GM23338 (cell line): Measurements from ENCODE around the gene ZNF76. TPM values are rescaled to one million over a fixed set of nuclear protein-coding genes. Genes with fewer than 3 reads are reported as not detected.

Experiments used
- ATAC-seq: fragments of 200-7000 bp; cut with Tn5 transposase; 3 replicates; pipeline ENCODE4 v1.9.1; 2020
- DNase-seq: peaks from one replicate; pipeline ENCODE4 v3.0.0-alpha.2; 2015; ENCODE audit warnings: low spot score
- H2AFZ ChIP-seq: fragments of 200-600 bp; sonication (generic); 2 replicates; pipeline ENCODE4 v1.8.0; 2016; ENCODE audit warnings: antibody characterized with exemption, mild to moderate bottlenecking, moderate library complexity
- H3F3A ChIP-seq: fragments of 200-600 bp; sonication (generic); replicated peaks from 2 replicates; pipeline ENCODE4 v1.8.0; 2017; ENCODE audit warnings: antibody characterized with exemption, mixed run types, low read depth
- H3K27ac ChIP-seq: fragments of 200-600 bp; sonication (generic); 2 replicates; pipeline ENCODE4 v1.6.1; 2016; ENCODE audit warnings: low read depth
- H3K27me3 ChIP-seq: fragments of 200-600 bp; sonication (generic); 2 replicates; pipeline ENCODE4 v1.8.0; 2016; ENCODE audit warnings: mild to moderate bottlenecking, mixed run types, moderate library complexity; ENCODE audit not compliant: insufficient read depth
- H3K36me3 ChIP-seq: fragments of 200-600 bp; sonication (generic); 2 replicates; pipeline ENCODE4 v1.8.0; 2016; ENCODE audit warnings: mild to moderate bottlenecking; ENCODE audit not compliant: insufficient read depth
- H3K4me1 ChIP-seq: fragments of 200-600 bp; sonication (generic); 2 replicates; pipeline ENCODE4 v1.8.0; 2016; ENCODE audit warnings: mild to moderate bottlenecking, moderate library complexity; ENCODE audit not compliant: insufficient read depth
- H3K4me2 ChIP-seq: fragments of 200-600 bp; sonication (generic); 2 replicates; pipeline ENCODE4 v1.7.1; 2017; ENCODE audit warnings: mixed run types
- H3K4me3 ChIP-seq: fragments of 200-600 bp; sonication (generic); 2 replicates; pipeline ENCODE4 v1.6.1; 2016; ENCODE audit warnings: mixed run types
- H3K79me2 ChIP-seq: fragments of 200-600 bp; sonication (generic); replicated peaks from 2 replicates; pipeline ENCODE4 v1.8.0; 2017; ENCODE audit warnings: mild to moderate bottlenecking; ENCODE audit not compliant: insufficient read depth
- H3K9me2 ChIP-seq: fragments of 200-600 bp; sonication (generic); 2 replicates; pipeline ENCODE4 v1.8.0; 2017; ENCODE audit not compliant: insufficient read depth
- H4K20me1 ChIP-seq: fragments of 200-600 bp; sonication (generic); replicated peaks from 2 replicates; pipeline ENCODE4 v1.8.0; 2017; ENCODE audit warnings: mild to moderate bottlenecking; ENCODE audit not compliant: insufficient read depth
- H3K27ac Mint-ChIP-seq: 2 replicates; pipeline ENCODE4 v1.8.0; 2020; ENCODE audit warnings: inconsistent platforms, mild to moderate bottlenecking, moderate library complexity, mixed read lengths
- H3K27me3 Mint-ChIP-seq: 3 replicates; pipeline ENCODE4 v1.8.0; 2022; ENCODE audit warnings: low read depth, mild to moderate bottlenecking, moderate library complexity, mixed read lengths, inconsistent platforms; ENCODE audit not compliant: insufficient read depth, poor library complexity
- H3K36me3 Mint-ChIP-seq: 3 replicates; pipeline ENCODE4 v1.8.0; 2021; ENCODE audit warnings: low read depth, mild to moderate bottlenecking, inconsistent platforms, moderate library complexity, mixed read lengths
- H3K4me1 Mint-ChIP-seq: 3 replicates; pipeline ENCODE4 v1.8.0; 2020; ENCODE audit warnings: mild to moderate bottlenecking, inconsistent platforms, mixed read lengths
- H3K4me3 Mint-ChIP-seq: 3 replicates; pipeline ENCODE4 v1.8.0; 2021; ENCODE audit warnings: moderate library complexity, mild to moderate bottlenecking, inconsistent platforms, mixed read lengths
- H3K9me3 Mint-ChIP-seq: 3 replicates; pipeline ENCODE4 v1.8.0; 2020; ENCODE audit warnings: moderate library complexity, mild to moderate bottlenecking, inconsistent platforms, mixed read lengths
- CREB1 ChIP-seq: fragments of 250-450 bp; sonication (Bioruptor Pico); IDR thresholded peaks from 2 replicates; pipeline ENCODE4 v1.5.0; 2020; ENCODE audit warnings: low read depth, mild to moderate bottlenecking, moderate library complexity
- EZH2 ChIP-seq: fragments of 200-600 bp; sonication (generic); IDR thresholded peaks from one replicate; pipeline ENCODE4 v1.8.0; 2017; ENCODE audit warnings: antibody characterized with exemption, mild to moderate bottlenecking, low read depth; ENCODE audit not compliant: unreplicated experiment
- EZH2phosphoT487 ChIP-seq: fragments of 200-600 bp; sonication (generic); IDR thresholded peaks from one replicate; pipeline ENCODE4 v1.8.1; 2018; ENCODE audit warnings: antibody characterized with exemption; ENCODE audit not compliant: unreplicated experiment
- JUNB ChIP-seq: IDR thresholded peaks from one replicate; pipeline ENCODE4 v1.6.1; 2016; ENCODE audit warnings: antibody characterized with exemption; ENCODE audit not compliant: unreplicated experiment
- NANOG ChIP-seq: IDR thresholded peaks from 2 replicates; pipeline ENCODE4 v1.6.1; 2016; ENCODE audit warnings: antibody characterized with exemption, borderline replicate concordance
- POLR2AphosphoS5 ChIP-seq: IDR thresholded peaks from 2 replicates; pipeline ENCODE4 v1.6.1; 2016; ENCODE audit warnings: antibody characterized with exemption, low read depth
- STAT1 ChIP-seq: IDR thresholded peaks from one replicate; pipeline ENCODE4 v1.6.1; 2016; ENCODE audit warnings: antibody characterized with exemption; ENCODE audit not compliant: unreplicated experiment
- ZNF114 ChIP-seq: fragments of 250-450 bp; sonication (Bioruptor Pico); IDR thresholded peaks from 2 replicates; pipeline ENCODE4 v1.5.0; 2020; ENCODE audit warnings: mild to moderate bottlenecking, moderate library complexity
- ZNF331 ChIP-seq: fragments of 250-450 bp; sonication (Bioruptor Pico); IDR thresholded peaks from 2 replicates; pipeline ENCODE4 v1.5.0; 2020; ENCODE audit warnings: low read depth, mild to moderate bottlenecking, moderate library complexity
- polyA plus RNA-seq: library from polyadenylated mRNA; unstranded; fragments of >200 nt; fragmentation: Nextera tagmentation; extraction: Ambion mirVana; gene quantifications from 2 replicates; pipeline ENCODE4 v1.2.1, GENCODE V29; 2016
- total RNA-seq: library from RNA; depleted of rRNA; stranded (reverse); fragments of >200 nt; shearing (Covaris generic); gene quantifications from 2 replicates; pipeline ENCODE4 v1.2.3, GENCODE V29; 2014
- TF ChIP-seq, protein P1 (sequence below): fragments of 250-450 bp; sonication (Bioruptor Pico); IDR thresholded peaks from 2 replicates; pipeline ENCODE4 v1.5.0; 2020; ENCODE audit warnings: mild to moderate bottlenecking, moderate library complexity
- TF ChIP-seq, protein P2 (sequence below): IDR thresholded peaks from 2 replicates; pipeline ENCODE4 v1.6.1; 2016; ENCODE audit warnings: antibody characterized with exemption
- TF ChIP-seq, protein P3 (sequence below): IDR thresholded peaks from one replicate; pipeline ENCODE4 v1.6.1; 2018; ENCODE audit warnings: antibody characterized with exemption; ENCODE audit not compliant: unreplicated experiment
- TF ChIP-seq, protein P4 (sequence below), 2 experiments: fragments of 200-600 bp in 1 of 2; sonication (generic) in 1 of 2; conservative IDR thresholded peaks; 2 replicates each; pipeline versions ENCODE4 v1.5.1 to v1.6.1; 2016 to 2017; ENCODE audit warnings: antibody characterized with exemption in 2 of 2, low read depth in 2 of 2, mild to moderate bottlenecking in 2 of 2, moderate library complexity in 1 of 2

ZNF76 gene
- total and polyA plus RNA-seq, 2 experiments from 2014 or later = 12.5 to 18.8 TPM

DNA sequence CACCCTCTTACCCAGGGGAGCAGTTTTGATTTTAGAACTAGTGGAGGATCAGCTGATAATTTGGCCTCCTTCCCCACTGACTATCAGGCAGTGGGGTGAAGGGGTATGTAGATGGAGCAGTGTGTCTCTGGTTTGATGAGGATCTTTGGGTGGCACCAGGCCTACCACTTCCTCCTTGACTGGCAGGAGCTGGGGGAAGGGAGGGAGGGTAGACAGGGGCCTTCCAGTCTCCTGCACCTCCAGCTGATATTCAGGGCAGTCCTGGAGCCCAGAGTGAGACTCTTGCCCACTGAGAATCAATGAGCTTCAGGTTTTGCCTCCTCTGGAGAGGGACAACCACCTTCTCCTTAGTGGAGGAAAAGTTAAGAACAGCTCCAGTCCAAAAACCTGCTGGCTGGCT is 41.3 kb downstream of the ZNF76 start:
- no peaks in the 10 kb centered on the region for H3K27me3 ChIP-seq
- no peak overlapping the region for H3K4me3 ChIP-seq
- H3F3A ChIP-seq = no peaks in the 10 kb centered on the region
- no peaks in the 10 kb centered on the region for H4K20me1 ChIP-seq
- ATAC-seq = no peak
- peaks cover 30% of the 10 kb centered on the region for H3K4me1 ChIP-seq
- no peaks in the 10 kb centered on the region for H3K36me3 ChIP-seq
- Mint-ChIP-seq H3K27me3 (peaks cover 7% of the 10 kb centered on the region), H3K27ac (no peak overlapping the region), H3K4me3 (no peak overlapping the region), H3K9me3 (no peaks in the 10 kb centered on the region), H3K36me3 (peaks cover 3% of the 10 kb centered on the region; the same call in 1 of the 3 replicates), H3K4me1 (peaks cover 34% of the 10 kb centered on the region)
- H3K9me2 ChIP-seq = no peaks in the 10 kb centered on the region
- no peak overlapping the region for H3K4me2 ChIP-seq
- H2AFZ ChIP-seq = no peak overlapping the region
- H3K27ac ChIP-seq = no peak overlapping the region
- TF ChIP-seq, protein P1, sequence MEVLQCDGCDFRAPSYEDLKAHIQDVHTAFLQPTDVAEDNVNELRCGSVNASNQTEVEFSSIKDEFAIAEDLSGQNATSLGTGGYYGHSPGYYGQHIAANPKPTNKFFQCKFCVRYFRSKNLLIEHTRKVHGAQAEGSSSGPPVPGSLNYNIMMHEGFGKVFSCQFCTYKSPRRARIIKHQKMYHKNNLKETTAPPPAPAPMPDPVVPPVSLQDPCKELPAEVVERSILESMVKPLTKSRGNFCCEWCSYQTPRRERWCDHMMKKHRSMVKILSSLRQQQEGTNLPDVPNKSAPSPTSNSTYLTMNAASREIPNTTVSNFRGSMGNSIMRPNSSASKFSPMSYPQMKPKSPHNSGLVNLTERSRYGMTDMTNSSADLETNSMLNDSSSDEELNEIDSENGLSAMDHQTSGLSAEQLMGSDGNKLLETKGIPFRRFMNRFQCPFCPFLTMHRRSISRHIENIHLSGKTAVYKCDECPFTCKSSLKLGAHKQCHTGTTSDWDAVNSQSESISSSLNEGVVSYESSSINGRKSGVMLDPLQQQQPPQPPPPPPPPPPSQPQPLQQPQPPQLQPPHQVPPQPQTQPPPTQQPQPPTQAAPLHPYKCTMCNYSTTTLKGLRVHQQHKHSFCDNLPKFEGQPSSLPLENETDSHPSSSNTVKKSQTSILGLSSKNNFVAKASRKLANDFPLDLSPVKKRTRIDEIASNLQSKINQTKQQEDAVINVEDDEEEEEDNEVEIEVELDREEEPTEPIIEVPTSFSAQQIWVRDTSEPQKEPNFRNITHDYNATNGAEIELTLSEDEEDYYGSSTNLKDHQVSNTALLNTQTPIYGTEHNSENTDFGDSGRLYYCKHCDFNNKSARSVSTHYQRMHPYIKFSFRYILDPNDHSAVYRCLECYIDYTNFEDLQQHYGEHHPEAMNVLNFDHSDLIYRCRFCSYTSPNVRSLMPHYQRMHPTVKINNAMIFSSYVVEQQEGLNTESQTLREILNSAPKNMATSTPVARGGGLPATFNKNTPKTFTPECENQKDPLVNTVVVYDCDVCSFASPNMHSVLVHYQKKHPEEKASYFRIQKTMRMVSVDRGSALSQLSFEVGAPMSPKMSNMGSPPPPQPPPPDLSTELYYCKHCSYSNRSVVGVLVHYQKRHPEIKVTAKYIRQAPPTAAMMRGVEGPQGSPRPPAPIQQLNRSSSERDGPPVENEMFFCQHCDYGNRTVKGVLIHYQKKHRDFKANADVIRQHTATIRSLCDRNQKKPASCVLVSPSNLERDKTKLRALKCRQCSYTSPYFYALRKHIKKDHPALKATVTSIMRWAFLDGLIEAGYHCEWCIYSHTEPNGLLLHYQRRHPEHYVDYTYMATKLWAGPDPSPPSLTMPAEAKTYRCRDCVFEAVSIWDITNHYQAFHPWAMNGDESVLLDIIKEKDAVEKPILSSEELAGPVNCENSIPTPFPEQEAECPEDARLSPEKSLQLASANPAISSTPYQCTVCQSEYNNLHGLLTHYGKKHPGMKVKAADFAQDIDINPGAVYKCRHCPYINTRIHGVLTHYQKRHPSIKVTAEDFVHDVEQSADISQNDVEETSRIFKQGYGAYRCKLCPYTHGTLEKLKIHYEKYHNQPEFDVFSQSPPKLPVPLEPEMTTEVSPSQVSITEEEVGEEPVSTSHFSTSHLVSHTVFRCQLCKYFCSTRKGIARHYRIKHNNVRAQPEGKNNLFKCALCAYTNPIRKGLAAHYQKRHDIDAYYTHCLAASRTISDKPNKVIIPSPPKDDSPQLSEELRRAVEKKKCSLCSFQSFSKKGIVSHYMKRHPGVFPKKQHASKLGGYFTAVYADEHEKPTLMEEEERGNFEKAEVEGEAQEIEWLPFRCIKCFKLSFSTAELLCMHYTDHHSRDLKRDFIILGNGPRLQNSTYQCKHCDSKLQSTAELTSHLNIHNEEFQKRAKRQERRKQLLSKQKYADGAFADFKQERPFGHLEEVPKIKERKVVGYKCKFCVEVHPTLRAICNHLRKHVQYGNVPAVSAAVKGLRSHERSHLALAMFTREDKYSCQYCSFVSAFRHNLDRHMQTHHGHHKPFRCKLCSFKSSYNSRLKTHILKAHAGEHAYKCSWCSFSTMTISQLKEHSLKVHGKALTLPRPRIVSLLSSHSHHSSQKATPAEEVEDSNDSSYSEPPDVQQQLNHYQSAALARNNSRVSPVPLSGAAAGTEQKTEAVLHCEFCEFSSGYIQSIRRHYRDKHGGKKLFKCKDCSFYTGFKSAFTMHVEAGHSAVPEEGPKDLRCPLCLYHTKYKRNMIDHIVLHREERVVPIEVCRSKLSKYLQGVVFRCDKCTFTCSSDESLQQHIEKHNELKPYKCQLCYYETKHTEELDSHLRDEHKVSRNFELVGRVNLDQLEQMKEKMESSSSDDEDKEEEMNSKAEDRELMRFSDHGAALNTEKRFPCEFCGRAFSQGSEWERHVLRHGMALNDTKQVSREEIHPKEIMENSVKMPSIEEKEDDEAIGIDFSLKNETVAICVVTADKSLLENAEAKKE (CRISPR knock-in tag) = no peak
- no peak for TF ChIP-seq EZH2
- TF ChIP-seq, protein P2, sequence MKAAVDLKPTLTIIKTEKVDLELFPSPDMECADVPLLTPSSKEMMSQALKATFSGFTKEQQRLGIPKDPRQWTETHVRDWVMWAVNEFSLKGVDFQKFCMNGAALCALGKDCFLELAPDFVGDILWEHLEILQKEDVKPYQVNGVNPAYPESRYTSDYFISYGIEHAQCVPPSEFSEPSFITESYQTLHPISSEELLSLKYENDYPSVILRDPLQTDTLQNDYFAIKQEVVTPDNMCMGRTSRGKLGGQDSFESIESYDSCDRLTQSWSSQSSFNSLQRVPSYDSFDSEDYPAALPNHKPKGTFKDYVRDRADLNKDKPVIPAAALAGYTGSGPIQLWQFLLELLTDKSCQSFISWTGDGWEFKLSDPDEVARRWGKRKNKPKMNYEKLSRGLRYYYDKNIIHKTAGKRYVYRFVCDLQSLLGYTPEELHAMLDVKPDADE = no peak
- no peak for TF ChIP-seq STAT1
- TF ChIP-seq EZH2phosphoT487 = no peak
- no peak for TF ChIP-seq ZNF114 (CRISPR knock-in tag)
- TF ChIP-seq ZNF331 = no peak
- TF ChIP-seq, protein P3, sequence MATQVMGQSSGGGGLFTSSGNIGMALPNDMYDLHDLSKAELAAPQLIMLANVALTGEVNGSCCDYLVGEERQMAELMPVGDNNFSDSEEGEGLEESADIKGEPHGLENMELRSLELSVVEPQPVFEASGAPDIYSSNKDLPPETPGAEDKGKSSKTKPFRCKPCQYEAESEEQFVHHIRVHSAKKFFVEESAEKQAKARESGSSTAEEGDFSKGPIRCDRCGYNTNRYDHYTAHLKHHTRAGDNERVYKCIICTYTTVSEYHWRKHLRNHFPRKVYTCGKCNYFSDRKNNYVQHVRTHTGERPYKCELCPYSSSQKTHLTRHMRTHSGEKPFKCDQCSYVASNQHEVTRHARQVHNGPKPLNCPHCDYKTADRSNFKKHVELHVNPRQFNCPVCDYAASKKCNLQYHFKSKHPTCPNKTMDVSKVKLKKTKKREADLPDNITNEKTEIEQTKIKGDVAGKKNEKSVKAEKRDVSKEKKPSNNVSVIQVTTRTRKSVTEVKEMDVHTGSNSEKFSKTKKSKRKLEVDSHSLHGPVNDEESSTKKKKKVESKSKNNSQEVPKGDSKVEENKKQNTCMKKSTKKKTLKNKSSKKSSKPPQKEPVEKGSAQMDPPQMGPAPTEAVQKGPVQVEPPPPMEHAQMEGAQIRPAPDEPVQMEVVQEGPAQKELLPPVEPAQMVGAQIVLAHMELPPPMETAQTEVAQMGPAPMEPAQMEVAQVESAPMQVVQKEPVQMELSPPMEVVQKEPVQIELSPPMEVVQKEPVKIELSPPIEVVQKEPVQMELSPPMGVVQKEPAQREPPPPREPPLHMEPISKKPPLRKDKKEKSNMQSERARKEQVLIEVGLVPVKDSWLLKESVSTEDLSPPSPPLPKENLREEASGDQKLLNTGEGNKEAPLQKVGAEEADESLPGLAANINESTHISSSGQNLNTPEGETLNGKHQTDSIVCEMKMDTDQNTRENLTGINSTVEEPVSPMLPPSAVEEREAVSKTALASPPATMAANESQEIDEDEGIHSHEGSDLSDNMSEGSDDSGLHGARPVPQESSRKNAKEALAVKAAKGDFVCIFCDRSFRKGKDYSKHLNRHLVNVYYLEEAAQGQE = no peak
- no peak for TF ChIP-seq CREB1 (CRISPR knock-in tag)
- TF ChIP-seq NANOG = no peak
- TF ChIP-seq, protein P4, sequence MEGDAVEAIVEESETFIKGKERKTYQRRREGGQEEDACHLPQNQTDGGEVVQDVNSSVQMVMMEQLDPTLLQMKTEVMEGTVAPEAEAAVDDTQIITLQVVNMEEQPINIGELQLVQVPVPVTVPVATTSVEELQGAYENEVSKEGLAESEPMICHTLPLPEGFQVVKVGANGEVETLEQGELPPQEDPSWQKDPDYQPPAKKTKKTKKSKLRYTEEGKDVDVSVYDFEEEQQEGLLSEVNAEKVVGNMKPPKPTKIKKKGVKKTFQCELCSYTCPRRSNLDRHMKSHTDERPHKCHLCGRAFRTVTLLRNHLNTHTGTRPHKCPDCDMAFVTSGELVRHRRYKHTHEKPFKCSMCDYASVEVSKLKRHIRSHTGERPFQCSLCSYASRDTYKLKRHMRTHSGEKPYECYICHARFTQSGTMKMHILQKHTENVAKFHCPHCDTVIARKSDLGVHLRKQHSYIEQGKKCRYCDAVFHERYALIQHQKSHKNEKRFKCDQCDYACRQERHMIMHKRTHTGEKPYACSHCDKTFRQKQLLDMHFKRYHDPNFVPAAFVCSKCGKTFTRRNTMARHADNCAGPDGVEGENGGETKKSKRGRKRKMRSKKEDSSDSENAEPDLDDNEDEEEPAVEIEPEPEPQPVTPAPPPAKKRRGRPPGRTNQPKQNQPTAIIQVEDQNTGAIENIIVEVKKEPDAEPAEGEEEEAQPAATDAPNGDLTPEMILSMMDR (conservative IDR thresholded peaks at IDR 0.05; ENCODE audit: low read depth in 2 of 2) = no peak
- TF ChIP-seq JUNB = no peak
- no peak for TF ChIP-seq POLR2AphosphoS5
- no peaks in the 10 kb centered on the region for H3K79me2 ChIP-seq
- DNase-seq = no peak
